Stimulated activated naive CD4-positive, alpha-beta T cell (primary cell): Measurements from ENCODE around the gene TRPC4AP.

ENCODE experiments used
- DNase-seq, 6 experiments: peaks; one replicate each; lab custom pipeline; 2025; lab: John Stamatoyannopoulos, UW

The TRPC4AP gene

DNA sequence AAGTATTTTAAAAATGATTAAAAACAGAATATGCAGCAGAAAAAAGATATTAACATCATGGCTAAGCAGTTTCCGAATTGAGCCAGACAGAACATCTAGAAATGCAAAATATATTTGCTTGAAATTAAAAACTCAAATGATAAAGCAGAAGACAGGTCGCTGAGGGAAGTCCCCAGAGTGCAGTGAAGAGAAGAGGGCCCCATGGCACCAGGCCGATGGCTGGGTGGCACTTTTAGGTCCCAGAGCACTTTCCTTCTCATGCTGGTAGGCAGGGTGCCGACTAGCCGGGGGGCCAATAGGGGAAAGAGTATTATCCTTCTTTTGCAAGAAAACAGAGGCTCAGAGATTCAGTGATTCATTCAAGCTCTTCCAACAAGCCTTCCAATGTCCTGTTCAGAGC lies 78.1 kb downstream of the TRPC4AP start:
- no peak for DNase-seq

GRCh38 chr20:35013421-35014411 lies 78.9 kb downstream of the TRPC4AP start:
- DNase-seq: no peak

DNA sequence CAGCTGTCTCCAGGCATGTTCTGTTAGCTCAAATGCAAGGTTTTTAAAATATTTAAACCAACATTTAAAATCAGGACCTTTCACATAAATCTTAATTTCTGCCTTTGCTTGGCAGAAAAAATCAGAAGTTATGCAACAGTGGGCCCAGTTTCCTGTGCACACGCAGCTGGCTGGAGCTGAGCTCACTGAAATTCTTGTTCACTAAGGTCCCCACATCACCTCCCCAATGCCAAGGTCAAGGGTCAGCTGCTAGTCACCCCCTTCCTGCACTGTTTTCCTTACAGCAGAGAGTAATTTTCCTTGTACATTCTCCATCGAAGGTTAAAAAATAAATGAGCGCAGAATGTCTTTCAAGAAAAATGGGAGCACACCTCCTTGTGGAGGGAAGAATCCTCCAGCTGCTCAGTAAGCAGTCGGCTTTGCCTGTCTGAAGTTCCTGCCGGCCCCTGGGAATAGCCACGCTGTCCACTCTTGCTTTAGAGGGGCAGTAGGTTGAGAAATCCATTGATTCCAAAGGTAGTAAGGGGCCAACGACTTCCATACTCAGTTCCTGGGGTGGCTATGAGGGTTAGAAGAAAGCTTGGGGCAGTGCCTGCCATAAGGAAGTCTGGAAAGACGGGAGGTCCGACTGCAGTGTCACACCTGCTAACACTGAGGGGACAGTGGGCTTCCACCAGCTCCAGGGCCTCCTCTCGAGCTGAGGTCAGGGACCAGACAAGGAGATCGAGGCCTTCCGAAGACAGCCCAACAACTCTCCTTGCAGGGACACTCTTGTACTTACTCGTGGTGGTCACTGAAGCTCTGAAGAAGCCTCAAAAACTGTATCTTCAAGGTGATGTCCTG lies 80.2 kb downstream of the TRPC4AP start:
- DNase-seq: no peak

- DNase-seq: no peak
Observed at GRCh38 chr20:35011589-35012226, 80.9 kb downstream of the TRPC4AP start.

DNA sequence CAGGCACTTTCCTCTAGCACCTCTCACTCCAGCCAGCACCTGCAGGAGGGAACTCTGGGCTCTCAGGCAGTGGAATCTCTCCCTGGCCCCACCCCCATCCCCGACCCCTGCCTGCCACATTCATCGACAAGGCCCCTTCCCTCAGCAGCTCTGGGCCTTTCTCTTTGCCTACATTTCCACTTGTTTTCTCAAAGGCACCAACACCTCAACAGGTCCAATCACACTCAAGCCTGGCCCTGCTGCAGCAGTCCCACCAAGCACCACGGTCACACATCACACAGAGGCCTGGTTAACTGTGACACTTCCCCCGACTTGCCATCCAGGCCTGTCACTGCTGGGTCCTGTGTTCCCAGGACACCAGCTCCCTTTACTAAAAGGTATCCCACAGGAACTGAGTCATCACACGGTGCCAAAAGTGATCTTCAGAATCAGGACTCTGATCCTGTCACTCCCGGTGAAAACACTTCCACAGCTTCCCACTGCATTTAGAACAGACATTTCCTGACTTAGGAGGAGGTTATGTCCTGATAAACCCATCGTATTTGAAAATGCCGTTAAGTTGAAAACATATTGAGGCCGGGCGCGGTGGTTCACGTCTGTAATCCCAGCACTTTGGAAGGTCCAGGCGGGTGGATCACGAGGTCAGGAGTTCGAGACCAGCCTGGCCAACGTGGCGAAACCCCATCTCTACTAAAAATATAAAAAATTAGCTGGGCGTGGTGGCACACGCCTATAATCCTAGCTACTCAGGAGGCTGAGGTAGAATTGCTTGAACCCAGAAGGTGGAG lies 82.0 kb downstream of the TRPC4AP start:
- no peak for DNase-seq

- no peak for DNase-seq
Observed at GRCh38 chr20:35009665-35010328, 82.8 kb downstream of the TRPC4AP start.

GRCh38 chr20:35008411-35009342 lies 83.9 kb downstream of the TRPC4AP start:
- no peak for DNase-seq

- DNase-seq: no peak
Observed at GRCh38 chr20:35007891-35008290, 84.7 kb downstream of the TRPC4AP start.

- DNase-seq: no peak
Observed at GRCh38 chr20:35007413-35007812, 85.2 kb downstream of the TRPC4AP start.

- no peak for DNase-seq
Observed at GRCh38 chr20:35006531-35006971, 86.1 kb downstream of the TRPC4AP start.

GRCh38 chr20:35006009-35006408 lies 86.6 kb downstream of the TRPC4AP start:
- DNase-seq: no peak

- DNase-seq: no peak
Observed at GRCh38 chr20:35005463-35005961, 87.1 kb downstream of the TRPC4AP start.

DNA sequence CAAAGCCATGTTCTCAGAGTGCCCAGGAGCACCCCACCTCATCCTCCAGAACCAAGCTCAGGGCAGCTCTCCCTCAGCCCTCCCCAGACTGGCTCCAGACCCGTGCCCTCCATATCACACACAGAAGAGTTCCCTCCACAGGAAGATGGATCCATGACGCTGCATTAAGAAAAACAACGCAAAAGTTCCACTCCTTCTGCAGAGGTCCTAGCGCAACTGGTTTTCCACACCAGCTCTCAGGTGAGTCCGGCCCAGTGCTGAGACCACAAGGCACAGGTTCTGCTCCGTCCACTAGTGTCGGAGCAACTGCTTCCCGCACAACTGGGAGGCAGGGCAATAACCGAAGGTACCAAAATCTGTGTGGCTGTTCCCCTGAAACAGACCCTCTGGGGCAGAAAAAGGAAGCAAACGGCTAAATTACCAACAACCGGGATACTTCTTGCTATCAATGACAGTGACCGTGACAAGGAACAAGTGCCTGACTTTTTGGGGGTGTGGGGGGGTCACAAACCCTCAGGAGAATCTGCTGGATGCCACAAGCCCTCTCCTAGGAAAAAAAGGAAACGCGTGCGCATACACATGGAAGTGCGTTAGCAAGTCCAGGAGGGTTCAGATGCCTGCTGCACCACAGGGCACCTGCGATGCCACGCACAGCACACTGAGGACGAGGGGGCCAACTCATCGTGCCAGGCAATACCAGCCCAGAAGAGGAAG lies 87.7 kb downstream of the TRPC4AP start:
- no peak for DNase-seq

DNA sequence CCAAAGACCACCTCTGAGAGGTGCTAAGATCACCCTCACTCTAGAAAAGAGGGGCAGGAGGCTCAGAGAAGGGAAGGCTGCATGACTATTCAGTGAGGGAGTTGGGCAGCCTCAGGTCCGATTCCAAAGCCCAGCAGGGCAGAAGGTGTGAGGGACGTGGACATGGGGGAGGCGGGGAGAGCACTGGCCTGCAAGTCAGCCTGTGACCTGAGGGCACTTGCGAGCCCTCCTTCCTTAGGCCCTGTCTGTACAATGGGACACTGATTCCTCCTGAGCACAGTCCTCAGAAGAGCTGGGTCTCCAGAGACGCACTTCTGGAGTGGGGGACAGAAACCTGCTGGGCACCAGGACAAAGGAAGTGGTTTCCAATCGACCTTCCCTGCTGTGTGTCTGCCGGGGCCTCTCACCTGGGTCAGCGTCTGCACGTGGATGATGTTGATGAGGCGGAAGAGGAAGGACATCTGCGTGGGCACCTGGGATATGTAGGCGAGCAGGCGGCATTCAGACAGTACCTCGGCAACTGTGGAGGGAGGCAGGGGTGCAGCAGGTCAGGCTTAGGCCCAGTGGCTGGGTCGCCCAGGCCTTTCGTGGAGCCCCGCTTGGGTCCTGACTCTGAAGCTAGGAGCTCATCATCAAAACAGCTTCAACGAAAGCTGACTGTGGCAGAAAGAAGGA lies 88.4 kb downstream of the TRPC4AP start:
- DNase-seq: no peak

- no peak for DNase-seq
Observed at GRCh38 chr20:35003211-35004031, 89.2 kb downstream of the TRPC4AP start.

GRCh38 chr20:35002426-35003210 lies 90.0 kb downstream of the TRPC4AP start:
- no peak for DNase-seq
